GM19099 (cell line): ENCODE measurements around the gene PRR29.

Experiments
- POLR2A ChIP-seq: IDR thresholded peaks from 3 replicates; pipeline ENCODE4 v1.6.1; 2011; ENCODE audit warnings: low read depth; ENCODE audit not compliant: insufficient read length; ENCODE audit errors: extremely low read depth

The PRR29 gene

GRCh38 chr17:63985387-63986140 lies 12.6 kb upstream of the PRR29 start:
- TF ChIP-seq POLR2A = no peak

GRCh38 chr17:63986821-63987220 lies 11.3 kb upstream of the PRR29 start:
- no peak for TF ChIP-seq POLR2A

GRCh38 chr17:63987221-63988126 lies 10.7 kb upstream of the PRR29 start:
- no peak for TF ChIP-seq POLR2A

- TF ChIP-seq POLR2A = no peak
Observed at GRCh38 chr17:63988127-63988478, 10.0 kb upstream of the PRR29 start.

- TF ChIP-seq POLR2A = no peak
Observed at GRCh38 chr17:63988741-63989621, 9.2 kb upstream of the PRR29 start.

- no peak for TF ChIP-seq POLR2A
Observed at GRCh38 chr17:63989622-63990345, 8.4 kb upstream of the PRR29 start.

- TF ChIP-seq POLR2A = no peak
Observed at GRCh38 chr17:63991611-63992010, 6.5 kb upstream of the PRR29 start.

GRCh38 chr17:63993368-63993985 lies 4.7 kb upstream of the PRR29 start:
- no peak for TF ChIP-seq POLR2A

GRCh38 chr17:63995626-63996025 lies 2.5 kb upstream of the PRR29 start:
- no peak for TF ChIP-seq POLR2A

GRCh38 chr17:63996430-63997182 lies 1.5 kb upstream of the PRR29 start:
- TF ChIP-seq POLR2A = no peak

GRCh38 chr17:63997341-63998048 lies 656 bp upstream of the PRR29 start:
- TF ChIP-seq POLR2A = no peak

- TF ChIP-seq POLR2A = no peak
Observed at GRCh38 chr17:63998721-63999679, 849 bp downstream of the PRR29 start.
